ENCODE results near the gene MPPED1. TPM values are rescaled to one million over a fixed set of nuclear protein-coding genes. Genes with fewer than 3 reads are reported as not detected.

The MPPED1 gene
- polyA plus RNA-seq, 1 donor, result 0.61 TPM

- Histone ChIP-seq H3K4me1 (ENCODE audit: control insufficient read depth, insufficient read depth, low read length) (peaks cover 6% of the 10 kb centered on the region), H3K4me3 (ENCODE audit: low read length) (no peak overlapping the region), H3K9me3 (ENCODE audit: control insufficient read depth, low read depth, low read length) (no peaks in the 10 kb centered on the region), H3K27ac (ENCODE audit: low read length) (no peak overlapping the region), H3K27me3 (ENCODE audit: control insufficient read depth, insufficient read depth, low read length) (peaks cover 3% of the 10 kb centered on the region), H3K36me3 (ENCODE audit: control insufficient read depth, insufficient read depth, low read length) (no peaks in the 10 kb centered on the region)
- peak in 1 of 2 donors; percentile 42 for DNase-seq
- WGBS (ENCODE audit: insufficient coverage, low lambda C conversion rate), result 92% methylated on average over 3 of the region's 6 CpGs
Observed at GRCh38 chr22:43381693-43382092, 30.1 kb upstream of the MPPED1 start.

- H3K4me1 ChIP-seq (ENCODE audit: control insufficient read depth, insufficient read depth, low read length), result no peaks in the 10 kb centered on the region
- H3K9me3 ChIP-seq (ENCODE audit: control insufficient read depth, low read depth, low read length), result no peaks in the 10 kb centered on the region
- WGBS (ENCODE audit: insufficient coverage, low lambda C conversion rate), result no CpG with 5 or more reads among the region's 5 CpGs
- H3K27me3 ChIP-seq (ENCODE audit: control insufficient read depth, insufficient read depth, low read length), result peaks cover 3% of the 10 kb centered on the region
- no peak overlapping the region for H3K27ac ChIP-seq (ENCODE audit: low read length)
- no peak for DNase-seq
- H3K36me3 ChIP-seq (ENCODE audit: control insufficient read depth, insufficient read depth, low read length), result no peaks in the 10 kb centered on the region
- H3K4me3 ChIP-seq (ENCODE audit: low read length), result no peak overlapping the region
Observed at GRCh38 chr22:43384863-43385262, 27.0 kb upstream of the MPPED1 start.

GRCh38 chr22:43385770-43386641 is 25.8 kb upstream of the MPPED1 start:
- Histone ChIP-seq H3K27me3 (ENCODE audit: control insufficient read depth, insufficient read depth, low read length) (peaks cover 3% of the 10 kb centered on the region), H3K4me1 (ENCODE audit: control insufficient read depth, insufficient read depth, low read length) (no peaks in the 10 kb centered on the region), H3K27ac (ENCODE audit: low read length) (no peak overlapping the region), H3K36me3 (ENCODE audit: control insufficient read depth, insufficient read depth, low read length) (no peaks in the 10 kb centered on the region), H3K4me3 (ENCODE audit: low read length) (no peak overlapping the region), H3K9me3 (ENCODE audit: control insufficient read depth, low read depth, low read length) (no peaks in the 10 kb centered on the region)
- peak; percentile 64 to 73 for DNase-seq
- WGBS (ENCODE audit: insufficient coverage, low lambda C conversion rate), result 100% methylated on average over 2 of the region's 20 CpGs

GRCh38 chr22:43387815-43388214 is 24.0 kb upstream of the MPPED1 start:
- H3K27me3 ChIP-seq (ENCODE audit: control insufficient read depth, insufficient read depth, low read length), result peaks cover 3% of the 10 kb centered on the region
- no CpG with 5 or more reads among the region's 7 CpGs for WGBS (ENCODE audit: insufficient coverage, low lambda C conversion rate)
- no peaks in the 10 kb centered on the region for H3K9me3 ChIP-seq (ENCODE audit: control insufficient read depth, low read depth, low read length)
- no peak overlapping the region for H3K4me3 ChIP-seq (ENCODE audit: low read length)
- peaks cover 4% of the 10 kb centered on the region for H3K4me1 ChIP-seq (ENCODE audit: control insufficient read depth, insufficient read depth, low read length)
- H3K27ac ChIP-seq (ENCODE audit: low read length), result no peak overlapping the region
- no peak for DNase-seq
- no peaks in the 10 kb centered on the region for H3K36me3 ChIP-seq (ENCODE audit: control insufficient read depth, insufficient read depth, low read length)

GRCh38 chr22:43388420-43388851 is 23.4 kb upstream of the MPPED1 start:
- no CpG with 5 or more reads among the region's 17 CpGs for WGBS (ENCODE audit: insufficient coverage, low lambda C conversion rate)
- H3K36me3 ChIP-seq (ENCODE audit: control insufficient read depth, insufficient read depth, low read length), result no peaks in the 10 kb centered on the region
- H3K27me3 ChIP-seq (ENCODE audit: control insufficient read depth, insufficient read depth, low read length), result peaks cover 3% of the 10 kb centered on the region
- no peak overlapping the region for H3K4me3 ChIP-seq (ENCODE audit: low read length)
- peaks cover 8% of the 10 kb centered on the region for H3K4me1 ChIP-seq (ENCODE audit: control insufficient read depth, insufficient read depth, low read length)
- no peak overlapping the region for H3K27ac ChIP-seq (ENCODE audit: low read length)
- DNase-seq, result peak; percentile 74 to 80
- H3K9me3 ChIP-seq (ENCODE audit: control insufficient read depth, low read depth, low read length), result no peaks in the 10 kb centered on the region

- DNase-seq, result no peak
- Histone ChIP-seq H3K27me3 (ENCODE audit: control insufficient read depth, insufficient read depth, low read length) (peaks cover 3% of the 10 kb centered on the region), H3K9me3 (ENCODE audit: control insufficient read depth, low read depth, low read length) (peaks cover 3% of the 10 kb centered on the region), H3K36me3 (ENCODE audit: control insufficient read depth, insufficient read depth, low read length) (no peaks in the 10 kb centered on the region), H3K4me3 (ENCODE audit: low read length) (no peak overlapping the region), H3K27ac (ENCODE audit: low read length) (no peak overlapping the region), H3K4me1 (ENCODE audit: control insufficient read depth, insufficient read depth, low read length) (peaks cover 11% of the 10 kb centered on the region)
- 60% methylated on average over 1 of the region's 8 CpGs for WGBS (ENCODE audit: insufficient coverage, low lambda C conversion rate)
Observed at GRCh38 chr22:43389227-43389836, 22.5 kb upstream of the MPPED1 start.

GRCh38 chr22:43390166-43390565 is 21.6 kb upstream of the MPPED1 start:
- WGBS (ENCODE audit: insufficient coverage, low lambda C conversion rate), result no CpG with 5 or more reads among the region's 3 CpGs
- peaks cover 3% of the 10 kb centered on the region for H3K9me3 ChIP-seq (ENCODE audit: control insufficient read depth, low read depth, low read length)

GRCh38 chr22:43390872-43391271 is 20.9 kb upstream of the MPPED1 start:
- DNase-seq, result no peak
- H3K36me3 ChIP-seq (ENCODE audit: control insufficient read depth, insufficient read depth, low read length), result no peaks in the 10 kb centered on the region
- H3K27ac ChIP-seq (ENCODE audit: low read length), result no peak overlapping the region
- no CpG with 5 or more reads among the region's 4 CpGs for WGBS (ENCODE audit: insufficient coverage, low lambda C conversion rate)
- peaks cover 11% of the 10 kb centered on the region for H3K4me1 ChIP-seq (ENCODE audit: control insufficient read depth, insufficient read depth, low read length)
- no peaks in the 10 kb centered on the region for H3K27me3 ChIP-seq (ENCODE audit: control insufficient read depth, insufficient read depth, low read length)
- H3K9me3 ChIP-seq (ENCODE audit: control insufficient read depth, low read depth, low read length), result peaks cover 3% of the 10 kb centered on the region
- no peak overlapping the region for H3K4me3 ChIP-seq (ENCODE audit: low read length)

More at GRCh38 chr22:43390166-43390565, 21.6 kb upstream of the MPPED1 start:
- no peak for DNase-seq
- no peaks in the 10 kb centered on the region for H3K36me3 ChIP-seq (ENCODE audit: control insufficient read depth, insufficient read depth, low read length)
- peaks cover 1% of the 10 kb centered on the region for H3K27me3 ChIP-seq (ENCODE audit: control insufficient read depth, insufficient read depth, low read length)
- H3K27ac ChIP-seq (ENCODE audit: low read length), result no peak overlapping the region
- no peak overlapping the region for H3K4me3 ChIP-seq (ENCODE audit: low read length)
- peaks cover 11% of the 10 kb centered on the region for H3K4me1 ChIP-seq (ENCODE audit: control insufficient read depth, insufficient read depth, low read length)

GRCh38 chr22:43391306-43391705 is 20.5 kb upstream of the MPPED1 start:
- no peaks in the 10 kb centered on the region for H3K36me3 ChIP-seq (ENCODE audit: control insufficient read depth, insufficient read depth, low read length)
- no peak overlapping the region for H3K4me3 ChIP-seq (ENCODE audit: low read length)
- WGBS (ENCODE audit: insufficient coverage, low lambda C conversion rate), result 38% methylated on average over 1 of the region's 3 CpGs
- peaks cover 3% of the 10 kb centered on the region for H3K9me3 ChIP-seq (ENCODE audit: control insufficient read depth, low read depth, low read length)
- H3K27me3 ChIP-seq (ENCODE audit: control insufficient read depth, insufficient read depth, low read length), result no peaks in the 10 kb centered on the region
- no peak for DNase-seq
- peaks cover 11% of the 10 kb centered on the region for H3K4me1 ChIP-seq (ENCODE audit: control insufficient read depth, insufficient read depth, low read length)
- H3K27ac ChIP-seq (ENCODE audit: low read length), result no peak overlapping the region

GRCh38 chr22:43392385-43392989 is 19.3 kb upstream of the MPPED1 start:
- WGBS (ENCODE audit: insufficient coverage, low lambda C conversion rate), result no CpG with 5 or more reads among the region's 9 CpGs
- Histone ChIP-seq H3K27me3 (ENCODE audit: control insufficient read depth, insufficient read depth, low read length) (no peaks in the 10 kb centered on the region), H3K4me3 (ENCODE audit: low read length) (no peak overlapping the region), H3K27ac (ENCODE audit: low read length) (no peak overlapping the region), H3K36me3 (ENCODE audit: control insufficient read depth, insufficient read depth, low read length) (no peaks in the 10 kb centered on the region), H3K9me3 (ENCODE audit: control insufficient read depth, low read depth, low read length) (peaks cover 3% of the 10 kb centered on the region), H3K4me1 (ENCODE audit: control insufficient read depth, insufficient read depth, low read length) (peaks cover 11% of the 10 kb centered on the region)
- no peak for DNase-seq

All from large intestine (tissue), 3 donors.